ENCODE results near the gene C1orf74.
A peak's percentile ranks its signal among the peaks of the same experiment; 100 is the strongest.

Gene C1orf74

DNA sequence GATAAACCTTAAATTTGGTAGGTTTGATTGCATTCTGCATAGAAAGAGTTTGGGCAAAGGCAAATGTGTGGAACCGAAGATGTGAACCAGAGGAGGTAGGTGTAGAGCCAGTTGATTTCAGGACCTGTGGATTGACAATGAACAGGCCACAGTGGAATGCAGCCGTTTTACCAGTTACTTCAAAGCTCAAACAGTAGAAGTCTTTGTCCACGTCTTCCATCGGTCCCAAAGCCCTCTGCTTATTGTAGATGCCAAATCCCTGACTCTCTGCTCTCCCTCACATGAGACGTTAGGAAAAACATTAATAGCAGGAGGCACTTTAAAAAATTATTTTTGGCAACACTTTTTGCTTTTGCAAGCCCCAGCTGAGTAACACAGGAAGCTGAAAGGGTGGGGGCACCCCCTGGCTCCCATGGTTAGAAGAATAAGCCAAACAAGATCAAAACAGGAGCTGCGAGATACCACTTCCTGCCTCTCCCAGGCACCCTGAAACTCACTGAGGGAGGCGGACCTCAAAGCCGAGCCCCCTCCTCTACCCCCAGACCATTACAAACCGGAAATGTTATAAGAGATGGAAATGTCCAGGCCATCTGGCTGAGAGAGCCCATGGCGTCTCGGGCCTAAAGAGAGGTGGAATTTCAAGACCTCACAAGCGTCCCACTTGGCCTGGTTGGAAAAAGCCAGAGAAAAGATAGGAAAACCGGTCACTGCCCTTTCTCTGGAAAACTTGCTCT, 15.0 kb downstream of the C1orf74 start:
- DNase-seq: peak; percentile 58 to 77

DNA sequence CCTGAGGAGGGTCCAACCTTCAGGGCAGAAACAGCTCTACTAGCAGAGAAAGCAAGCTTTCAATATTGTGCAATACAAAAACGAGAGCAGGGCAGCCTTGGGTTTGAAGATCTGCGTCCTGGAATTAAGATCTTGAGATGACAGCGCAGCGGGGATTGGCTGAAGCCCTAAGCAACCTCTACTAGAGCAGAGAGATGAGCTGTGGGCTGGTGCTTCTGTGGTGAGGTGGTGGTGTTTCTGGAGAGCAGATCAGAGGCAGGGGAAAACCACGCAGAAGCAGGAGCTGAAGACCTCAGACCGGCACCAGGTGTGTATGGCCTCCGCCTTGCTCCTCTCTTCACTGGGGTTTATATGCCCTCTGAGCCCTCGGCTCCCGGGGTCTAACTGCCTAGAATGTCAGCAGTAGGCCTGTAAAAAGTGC, 16.0 kb downstream of the C1orf74 start:
- peak; percentile 79 to 86 for DNase-seq

DNA sequence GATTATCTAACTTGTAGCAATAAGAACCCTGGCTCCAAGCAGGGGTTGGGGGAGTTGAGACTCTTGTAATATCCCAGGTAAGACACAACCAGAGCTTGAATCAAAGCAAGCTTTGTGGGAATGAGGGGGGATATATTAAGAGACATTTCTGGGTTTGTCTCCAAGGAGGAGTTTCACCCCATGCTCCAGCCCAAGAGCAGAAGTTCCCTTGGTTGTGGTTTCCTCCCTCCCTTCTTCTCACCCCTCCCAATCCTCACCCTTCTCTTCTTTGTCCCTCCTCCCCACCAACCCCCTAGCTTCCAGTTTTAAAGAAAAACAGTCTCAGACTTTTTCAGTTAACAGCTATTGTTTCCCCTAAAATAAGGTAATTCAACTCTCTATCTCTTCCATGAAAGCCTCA, 16.7 kb downstream of the C1orf74 start:
- DNase-seq: peak in 1 of 2 donors; percentile 30

- no peak for DNase-seq
Measured at GRCh38 chr1:209767096-209767495, 17.3 kb downstream of the C1orf74 start.

DNA sequence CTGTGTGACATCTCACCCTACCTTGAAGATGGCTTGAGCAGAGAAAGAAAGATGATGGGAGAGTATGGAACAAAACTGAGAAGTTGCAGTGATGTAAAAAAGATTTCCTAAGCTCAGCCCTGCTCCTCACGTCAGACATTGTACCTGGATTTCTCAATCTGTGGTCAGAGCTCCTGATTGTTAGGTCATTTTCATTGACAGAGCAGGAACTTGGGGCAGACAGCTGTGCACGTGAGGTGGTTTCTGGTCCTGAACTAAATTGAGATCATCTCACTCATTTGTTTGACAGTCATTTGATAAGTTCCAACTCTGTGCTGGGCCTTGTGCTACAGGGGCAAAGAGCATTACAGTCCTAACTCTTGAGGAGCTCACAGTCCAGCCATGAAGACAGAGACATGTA, 18.3 kb downstream of the C1orf74 start:
- peak in 1 of 2 donors; percentile 23 for DNase-seq

DNA sequence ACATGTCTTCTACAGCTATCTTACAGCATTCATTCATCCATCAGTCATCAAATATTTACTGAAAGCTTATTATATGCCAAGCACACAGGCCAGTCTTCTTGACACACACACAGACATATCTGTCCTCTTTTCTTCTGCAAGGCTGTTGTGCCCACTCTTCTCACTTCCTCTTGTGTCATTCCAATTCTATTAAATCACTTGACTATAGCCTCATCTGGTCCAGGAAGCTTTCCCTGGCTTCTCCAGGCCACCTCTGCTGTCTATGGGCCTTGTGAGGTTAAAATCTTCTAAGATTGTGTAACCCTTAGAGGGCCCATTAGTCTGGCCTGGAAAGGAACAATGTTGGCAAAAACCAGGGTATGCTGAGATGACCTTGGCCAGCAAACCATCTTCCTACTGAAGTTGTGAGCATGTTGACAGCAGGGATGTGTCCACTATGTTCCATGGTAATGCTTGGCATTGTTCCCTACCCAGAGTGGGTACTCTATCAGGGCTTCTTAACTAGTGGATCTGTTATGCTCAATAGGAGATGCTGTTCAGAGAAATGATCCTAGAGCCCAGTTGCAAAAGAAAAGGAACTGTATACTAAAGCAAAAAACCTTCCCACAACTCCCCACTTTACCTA, 23.2 kb downstream of the C1orf74 start:
- no peak for DNase-seq

DNA sequence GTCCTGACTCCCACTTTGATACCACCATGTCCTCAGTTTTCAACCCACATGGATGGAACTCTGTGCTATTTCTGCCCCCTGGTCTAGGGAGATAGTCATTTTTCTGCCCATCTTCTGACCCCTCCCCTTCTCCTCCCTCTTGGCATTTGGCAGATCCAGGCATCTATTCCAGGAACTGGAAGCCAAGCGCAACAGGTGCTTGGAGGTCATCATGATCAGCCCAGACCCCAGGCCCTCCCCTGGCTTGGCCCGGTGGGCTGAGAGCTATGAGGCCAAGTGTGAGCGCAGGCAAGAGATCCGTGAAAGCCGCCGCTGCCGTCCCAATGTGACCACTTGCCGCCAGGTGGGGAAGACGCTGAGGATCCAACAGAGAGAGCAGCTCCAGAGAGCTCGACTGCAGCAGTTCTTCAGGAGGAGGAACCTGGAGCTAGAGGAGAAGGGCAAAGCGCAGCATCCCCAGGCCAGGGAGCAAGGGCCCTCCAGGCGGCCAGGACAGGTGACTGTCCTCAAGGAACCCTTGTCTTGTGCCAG, 24.5 kb downstream of the C1orf74 start:
- DNase-seq: no peak

- no peak for DNase-seq
Measured at GRCh38 chr1:209758400-209758799, 26.0 kb downstream of the C1orf74 start.

GRCh38 chr1:209756615-209757445, 27.5 kb downstream of the C1orf74 start:
- DNase-seq: peak; percentile 50 to 53

- peak; percentile 79 to 83 for DNase-seq
Measured at GRCh38 chr1:209755926-209756614, 28.3 kb downstream of the C1orf74 start, which contains the start of gene TRAF3IP3. TSS of gene TRAF3IP3 (plus strand) at chr1:209756053. CDS start at chr1:209760040, 3,987 bp downstream.

- no peak for DNase-seq
Measured at GRCh38 chr1:209755256-209755655, 29.1 kb downstream of the C1orf74 start.

GRCh38 chr1:209752890-209753289, 31.5 kb downstream of the C1orf74 start:
- DNase-seq: no peak

- peak in 1 of 2 donors; percentile 52 for DNase-seq
Measured at GRCh38 chr1:209751627-209752231, 32.6 kb downstream of the C1orf74 start.

DNA sequence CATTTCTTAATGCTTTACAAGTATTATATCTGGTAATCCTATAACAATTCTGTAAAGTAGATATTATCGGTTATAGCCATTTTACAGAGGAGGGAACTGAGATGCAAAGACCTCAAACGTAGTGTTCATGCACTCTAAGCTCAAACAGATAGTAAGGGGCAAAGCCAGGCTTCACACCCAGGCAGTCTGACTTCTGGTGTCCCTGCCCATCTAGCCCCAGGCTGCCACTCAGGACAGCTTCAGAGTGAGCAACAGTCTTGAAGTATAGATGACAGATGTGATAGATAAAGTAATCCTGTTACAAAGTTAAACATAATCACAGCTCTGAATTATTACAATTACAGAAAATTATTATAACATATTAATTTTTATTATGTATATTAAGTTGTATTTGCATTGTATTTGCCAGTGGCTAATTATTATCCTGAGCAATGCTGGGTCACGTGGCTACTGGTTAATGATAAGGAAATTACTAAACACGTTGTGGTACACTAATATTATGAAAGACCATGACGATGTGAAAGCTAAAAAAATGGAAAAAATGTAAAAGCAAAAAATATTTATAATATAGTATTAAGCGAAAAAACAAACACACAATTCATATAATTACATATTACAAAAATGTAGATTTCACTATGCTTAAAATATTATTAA, 34.6 kb downstream of the C1orf74 start:
- no peak for DNase-seq

- DNase-seq: no peak
Measured at GRCh38 chr1:209749205-209749604, 35.2 kb downstream of the C1orf74 start.

DNA sequence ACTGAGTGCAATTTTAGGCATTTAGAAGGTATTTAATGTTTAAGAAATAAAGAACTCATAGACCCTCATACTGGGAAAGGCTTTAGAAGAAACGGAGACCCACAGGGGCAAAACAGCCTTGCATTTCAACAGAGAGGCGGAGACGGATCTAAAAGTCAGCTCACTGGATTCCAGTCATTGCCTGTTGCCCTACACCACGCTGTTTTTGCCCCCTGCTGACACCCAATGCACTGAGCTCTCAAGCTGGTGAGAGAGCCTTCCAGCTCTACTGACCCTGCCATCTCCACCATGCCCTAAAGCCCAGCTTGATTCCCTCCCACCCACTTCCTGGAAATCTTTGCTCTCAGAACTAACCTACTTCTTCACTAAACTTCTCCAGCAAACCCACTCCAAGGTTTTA, 35.7 kb downstream of the C1orf74 start:
- DNase-seq: no peak

DNA sequence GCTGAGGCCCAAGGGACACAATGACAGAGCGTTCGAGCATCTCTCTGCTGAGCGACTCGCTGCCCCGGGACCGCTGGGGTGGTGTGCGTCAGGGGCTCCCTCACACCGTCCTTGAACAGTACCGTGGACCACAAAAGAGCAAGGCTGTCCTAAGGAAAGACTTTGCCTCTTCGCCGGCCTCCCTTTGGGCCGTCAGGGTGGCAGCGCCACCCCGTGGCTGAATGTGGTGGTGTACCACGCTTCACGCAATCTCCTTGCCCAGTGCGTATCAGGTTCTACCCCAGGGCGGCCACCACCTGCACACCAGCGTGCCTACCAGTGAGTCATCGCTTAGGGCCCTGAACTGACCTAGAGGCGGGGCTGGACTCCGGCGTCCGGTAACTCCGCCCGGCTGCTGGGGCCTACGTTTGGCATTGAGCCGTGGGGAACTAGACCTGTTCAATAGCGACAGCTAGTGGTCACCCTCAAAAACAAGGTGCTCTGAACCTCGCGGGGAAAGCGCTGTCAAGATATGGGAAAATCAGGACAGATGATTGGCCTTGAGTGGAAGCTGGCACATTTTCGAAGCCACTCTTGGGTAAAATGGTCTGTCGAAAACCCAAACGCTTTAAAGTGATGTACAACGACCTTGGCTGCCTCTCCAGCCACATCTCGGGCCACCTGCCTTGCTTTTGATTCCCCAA, 36.6 kb downstream of the C1orf74 start:
- DNase-seq: peak; percentile 92

DNA sequence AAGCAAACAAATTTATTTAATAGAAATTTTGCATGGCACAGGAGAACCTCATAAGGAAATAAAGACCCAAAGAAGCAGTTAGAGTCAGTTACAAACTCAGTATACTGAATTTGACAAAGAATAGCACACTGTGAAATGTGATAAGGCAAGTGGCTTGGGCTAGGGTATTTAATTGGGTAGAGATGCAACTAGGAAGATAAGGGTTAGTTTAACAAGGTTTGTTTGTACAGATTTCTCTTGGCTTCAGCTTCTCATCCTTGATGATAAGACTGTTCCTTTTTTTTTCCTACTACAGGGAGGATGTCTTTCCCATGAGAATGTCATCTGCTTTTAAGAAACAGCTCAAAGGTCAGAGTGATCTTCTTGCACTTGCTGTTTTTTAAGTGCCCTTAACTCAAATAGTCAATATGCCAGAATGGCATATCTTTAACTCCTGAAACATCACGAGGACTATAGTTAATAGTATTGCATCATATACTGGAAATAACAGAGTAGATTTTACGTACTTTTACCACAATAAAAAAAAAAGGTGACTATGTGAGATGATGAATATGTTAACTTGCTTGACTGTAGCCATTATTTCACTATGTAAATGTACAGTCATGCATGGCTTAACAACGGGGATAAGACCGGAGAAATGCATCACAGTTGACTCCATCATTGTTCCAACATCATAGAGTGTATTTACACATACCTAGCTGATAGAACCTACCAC, 37.8 kb downstream of the C1orf74 start:
- no peak for DNase-seq

DNA sequence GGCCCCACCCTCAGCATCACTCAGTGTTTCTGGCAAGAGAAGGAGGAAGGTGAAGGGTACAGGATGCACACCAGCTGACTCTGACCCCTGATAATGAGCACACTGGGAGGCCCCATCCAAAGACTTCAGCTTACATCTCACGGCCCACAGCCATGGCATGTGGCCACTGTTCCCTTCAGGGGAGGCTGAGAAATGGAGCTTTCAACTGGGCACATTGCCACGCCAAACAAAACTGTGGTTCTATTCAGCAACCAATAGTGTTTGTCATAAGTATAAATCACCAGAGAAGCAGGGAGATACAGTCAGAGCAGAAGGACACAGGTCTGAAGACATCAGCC, 41.2 kb downstream of the C1orf74 start:
- DNase-seq: no peak

- DNase-seq: no peak
Measured at GRCh38 chr1:209742409-209743144, 41.8 kb downstream of the C1orf74 start.
